GM18909 (cell line): ENCODE measurements around the gene NOL4L.
"Not testable (repeated sequence)": the region's sequence is repeated elsewhere in the genome, so short reads cannot be mapped to it uniquely, and the experiment has no call there.

ENCODE experiments used
- ATAC-seq: cut with Tn5 transposase; IDR thresholded peaks from one replicate; pipeline ENCODE4 v1.9.1; 2021; ENCODE audit warnings: mild to moderate bottlenecking; ENCODE audit not compliant: unreplicated experiment, poor library complexity

Gene NOL4L

GRCh38 chr20:32580219-32580969 is 4.7 kb downstream of the NOL4L start:
- no peak for ATAC-seq

GRCh38 chr20:32578840-32579390 is 6.2 kb downstream of the NOL4L start:
- no peak for ATAC-seq

- not testable (repeated sequence) for ATAC-seq
Measured at GRCh38 chr20:32578062-32578461, 7.1 kb downstream of the NOL4L start.

- ATAC-seq: no peak
Measured at GRCh38 chr20:32577657-32578056, 7.5 kb downstream of the NOL4L start.

- ATAC-seq: no peak
Measured at GRCh38 chr20:32577023-32577422, 8.1 kb downstream of the NOL4L start.

- ATAC-seq: no peak
Measured at GRCh38 chr20:32576560-32576959, 8.6 kb downstream of the NOL4L start.

GRCh38 chr20:32575805-32576204 is 9.3 kb downstream of the NOL4L start:
- no peak for ATAC-seq

- no peak for ATAC-seq
Measured at GRCh38 chr20:32575227-32575581, 9.9 kb downstream of the NOL4L start.

- ATAC-seq: no peak
Measured at GRCh38 chr20:32574296-32575226, 10.6 kb downstream of the NOL4L start.

GRCh38 chr20:32573167-32573851 is 11.8 kb downstream of the NOL4L start:
- ATAC-seq: no peak

- ATAC-seq: no peak
Measured at GRCh38 chr20:32572271-32572968, 12.7 kb downstream of the NOL4L start.

GRCh38 chr20:32571566-32571965 is 13.6 kb downstream of the NOL4L start:
- no peak for ATAC-seq

- no peak for ATAC-seq
Measured at GRCh38 chr20:32570401-32571190, 14.5 kb downstream of the NOL4L start.

- ATAC-seq: no peak
Measured at GRCh38 chr20:32569380-32570305, 15.5 kb downstream of the NOL4L start.

- no peak for ATAC-seq
Measured at GRCh38 chr20:32569018-32569379, 16.1 kb downstream of the NOL4L start.

- no peak for ATAC-seq
Measured at GRCh38 chr20:32567384-32568178, 17.6 kb downstream of the NOL4L start.
